ENCODE measurements around the gene TAS2R40.
"Not testable (repeated sequence)": the region's sequence is repeated elsewhere in the genome, so short reads cannot be mapped to it uniquely, and the experiment has no call there.

TAS2R40 gene

GRCh38 chr7:143252006-143252405 lies 30.2 kb downstream of the TAS2R40 start:
- no peak for DNase-seq

GRCh38 chr7:143255564-143255963 lies 33.7 kb downstream of the TAS2R40 start:
- DNase-seq: peak; percentile 32

- DNase-seq: no peak
Measured at GRCh38 chr7:143256325-143256724, 34.5 kb downstream of the TAS2R40 start.

- no peak for DNase-seq
Measured at GRCh38 chr7:143256932-143257331, 35.1 kb downstream of the TAS2R40 start.

GRCh38 chr7:143257501-143257900 lies 35.7 kb downstream of the TAS2R40 start:
- no peak for DNase-seq

GRCh38 chr7:143258831-143259230 lies 37.0 kb downstream of the TAS2R40 start:
- DNase-seq: no peak

- no peak for DNase-seq
Measured at GRCh38 chr7:143259765-143260164, 37.9 kb downstream of the TAS2R40 start.

GRCh38 chr7:143261901-143262300 lies 40.1 kb downstream of the TAS2R40 start:
- no peak for DNase-seq

- peak; percentile 69 for DNase-seq
Measured at GRCh38 chr7:143263266-143264195, 41.7 kb downstream of the TAS2R40 start, which contains the start of gene GSTK1. Gene GSTK1, plus strand, starts transcription at chr7:143263441. Its CDS starts 73 bp downstream, at chr7:143263514.

GRCh38 chr7:143264196-143264568 lies 42.3 kb downstream of the TAS2R40 start:
- not testable (repeated sequence) for DNase-seq

- no peak for DNase-seq
Measured at GRCh38 chr7:143265017-143265693, 43.3 kb downstream of the TAS2R40 start.

GRCh38 chr7:143269251-143269650 lies 47.4 kb downstream of the TAS2R40 start:
- no peak for DNase-seq

GRCh38 chr7:143271240-143271639 lies 49.4 kb downstream of the TAS2R40 start:
- DNase-seq: no peak
